Esophagus squamous epithelium (tissue), 4 donors: ENCODE data around the gene RNF157.

ENCODE experiments used
- CTCF ChIP-seq, 6 experiments: fragments of 450-650 bp in 4 of 6; fragments of 200-600 bp in 2 of 6; sonication (generic) in 2 of 6; IDR thresholded peaks; one replicate each; pipeline ENCODE4 v1.5.1; 2016 to 2019; ENCODE audit warnings: antibody characterized with exemption in 6 of 6, mild to moderate bottlenecking in 4 of 6, moderate library complexity in 4 of 6
- POLR2A ChIP-seq, 4 donors: fragments of 450-650 bp; IDR thresholded peaks; one replicate each; pipeline ENCODE4 v1.6.1; 2017; ENCODE audit warnings: antibody characterized with exemption in 4 of 4, mild to moderate bottlenecking in 4 of 4, moderate library complexity in 3 of 4

DNA sequence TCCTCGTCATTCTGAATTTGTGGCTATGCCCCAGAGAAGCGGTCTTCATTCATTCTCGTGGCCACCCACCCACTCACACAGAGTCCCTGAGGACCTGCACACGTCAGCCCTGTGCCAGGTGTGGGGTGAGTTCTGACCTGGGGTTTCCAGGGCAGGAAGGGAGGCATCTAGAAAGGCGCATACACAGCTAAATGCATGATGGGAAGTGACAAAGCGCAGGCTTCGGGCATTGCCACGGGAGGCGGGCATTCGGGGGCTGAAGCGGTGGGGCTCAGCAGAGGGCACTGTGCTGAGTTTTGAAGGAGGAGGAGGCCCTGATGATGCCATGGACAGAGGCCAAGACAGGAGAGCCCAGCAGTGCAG, 35.8 kb upstream of the RNF157 start:
- TF ChIP-seq POLR2A (IDR thresholded peaks at IDR 0.05) (no peak), CTCF (IDR thresholded peaks at IDR 0.05) (no peak)
